GM21528 (cell line): ENCODE results near the gene C6orf89.

Experiments
- ATAC-seq: cut with Tn5 transposase; IDR thresholded peaks from one replicate; pipeline ENCODE4 v1.9.1; 2021; ENCODE audit warnings: mild to moderate bottlenecking, moderate library complexity; ENCODE audit not compliant: unreplicated experiment, low FRiP score

Gene C6orf89

DNA sequence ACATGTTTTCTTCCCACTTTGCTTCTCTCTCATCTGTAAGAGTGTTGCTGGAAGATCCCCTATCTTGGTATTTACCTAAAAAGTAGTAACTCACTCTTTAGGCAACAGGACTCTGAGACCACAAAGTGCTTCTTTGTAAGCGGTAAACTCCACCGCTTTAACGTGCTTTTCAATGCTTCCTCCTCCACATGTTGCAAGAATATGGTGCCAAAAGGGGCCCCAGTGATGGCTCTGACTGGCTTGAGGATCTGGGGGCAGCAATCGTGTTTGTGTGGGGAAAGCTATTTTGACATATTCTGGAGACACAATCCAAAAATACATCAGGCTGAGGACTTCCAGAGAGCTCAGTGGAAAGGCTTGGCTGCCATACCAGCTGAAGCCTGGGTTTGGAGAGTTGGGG lies 34.1 kb upstream of the C6orf89 start:
- no peak for ATAC-seq

- no peak for ATAC-seq
Observed at GRCh38 chr6:36852481-36853147, 33.1 kb upstream of the C6orf89 start.

- ATAC-seq, result no peak
Observed at GRCh38 chr6:36853325-36853724, 32.4 kb upstream of the C6orf89 start.

DNA sequence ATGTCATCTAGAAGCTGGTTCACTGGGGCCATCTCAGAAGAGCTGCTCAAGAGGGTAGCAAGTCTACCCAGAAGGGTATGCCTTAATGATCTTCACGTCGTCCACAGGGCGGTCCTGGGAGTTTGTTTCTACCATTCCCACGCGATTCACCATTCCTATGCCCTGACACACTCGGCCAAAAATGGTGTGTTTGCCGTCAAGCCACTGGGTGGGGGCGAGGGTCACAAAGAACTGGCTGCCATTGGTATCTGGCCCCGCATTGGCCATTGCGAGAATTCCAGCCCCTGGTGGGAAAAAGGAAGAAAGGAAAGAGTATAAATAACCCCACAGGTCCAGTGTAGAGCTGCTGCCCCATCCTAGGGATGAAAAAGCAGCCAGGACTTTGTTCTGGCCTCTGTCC lies 30.0 kb upstream of the C6orf89 start:
- no peak for ATAC-seq

DNA sequence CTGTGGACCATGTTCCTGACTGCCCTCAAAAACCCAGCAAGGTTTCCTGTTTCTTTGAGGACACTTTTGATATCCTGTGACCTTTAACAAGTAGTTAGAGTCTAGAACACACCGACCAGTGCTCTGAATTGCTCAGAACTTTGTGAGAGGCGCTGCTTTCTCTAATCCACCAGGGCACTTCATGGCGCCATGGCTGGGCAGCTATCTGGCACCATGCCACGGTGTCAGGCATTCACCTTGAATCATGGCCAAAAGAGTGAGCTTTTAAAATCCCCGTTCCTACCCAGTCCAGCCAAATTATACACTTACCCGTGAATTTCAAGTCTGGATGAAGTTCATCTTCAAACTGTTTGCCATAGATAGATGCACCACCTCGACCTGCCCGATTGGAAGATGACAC lies 29.5 kb upstream of the C6orf89 start:
- ATAC-seq, result no peak

GRCh38 chr6:36857325-36857724 lies 28.4 kb upstream of the C6orf89 start:
- no peak for ATAC-seq

- ATAC-seq, result no peak
Observed at GRCh38 chr6:36858407-36858981, 27.3 kb upstream of the C6orf89 start.

DNA sequence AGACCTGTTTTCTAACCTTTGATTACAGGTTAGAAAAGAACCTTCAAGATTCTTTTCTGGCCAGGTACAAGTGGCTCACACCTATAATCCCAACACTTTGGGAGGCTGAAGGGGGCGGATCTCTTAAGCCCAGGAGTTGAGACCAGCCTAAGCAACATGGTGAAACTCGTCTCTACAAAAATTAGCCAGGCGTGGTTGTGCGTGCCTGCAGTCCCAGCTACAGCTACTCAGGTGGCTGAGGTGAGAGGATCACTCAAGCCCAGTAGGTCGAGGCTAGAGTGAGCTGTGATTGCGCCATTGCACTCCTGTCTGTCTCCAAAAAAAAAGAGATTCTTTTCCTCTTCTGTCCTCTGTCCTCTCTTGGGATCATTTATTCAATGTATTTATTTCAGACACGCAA lies 25.6 kb upstream of the C6orf89 start:
- ATAC-seq, result no peak

DNA sequence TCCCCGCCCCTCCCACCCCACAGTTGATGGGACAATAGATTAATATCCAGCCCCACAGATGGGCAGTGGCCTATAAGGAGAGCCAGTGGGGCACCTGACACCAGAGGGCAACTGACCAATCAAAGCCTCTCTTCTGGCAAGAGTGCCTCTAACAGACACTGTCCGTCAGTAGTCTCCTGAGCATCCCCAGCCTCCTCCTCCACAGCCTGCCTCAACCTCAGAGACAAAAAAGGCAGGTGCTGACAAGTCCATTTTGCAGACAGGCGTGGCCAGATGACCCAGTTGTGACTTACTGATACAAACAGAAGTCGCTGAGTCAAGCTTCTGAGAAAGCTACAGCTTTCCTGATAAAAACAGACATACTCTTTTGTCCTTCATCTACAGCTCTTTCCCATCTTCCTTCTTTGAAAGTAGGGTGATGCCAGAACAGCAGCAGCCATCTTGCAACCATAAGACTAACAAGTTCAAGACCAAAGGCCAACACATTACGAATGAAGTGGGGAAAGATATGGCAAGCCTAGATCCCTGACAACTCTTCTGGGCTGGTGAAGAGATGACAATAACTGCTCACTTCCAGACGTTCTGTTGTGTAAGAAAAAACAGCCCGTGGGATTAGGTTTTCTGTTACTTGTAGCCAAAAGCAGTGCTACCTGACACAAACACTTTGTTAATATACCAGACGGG lies 23.4 kb upstream of the C6orf89 start:
- ATAC-seq, result no peak

DNA sequence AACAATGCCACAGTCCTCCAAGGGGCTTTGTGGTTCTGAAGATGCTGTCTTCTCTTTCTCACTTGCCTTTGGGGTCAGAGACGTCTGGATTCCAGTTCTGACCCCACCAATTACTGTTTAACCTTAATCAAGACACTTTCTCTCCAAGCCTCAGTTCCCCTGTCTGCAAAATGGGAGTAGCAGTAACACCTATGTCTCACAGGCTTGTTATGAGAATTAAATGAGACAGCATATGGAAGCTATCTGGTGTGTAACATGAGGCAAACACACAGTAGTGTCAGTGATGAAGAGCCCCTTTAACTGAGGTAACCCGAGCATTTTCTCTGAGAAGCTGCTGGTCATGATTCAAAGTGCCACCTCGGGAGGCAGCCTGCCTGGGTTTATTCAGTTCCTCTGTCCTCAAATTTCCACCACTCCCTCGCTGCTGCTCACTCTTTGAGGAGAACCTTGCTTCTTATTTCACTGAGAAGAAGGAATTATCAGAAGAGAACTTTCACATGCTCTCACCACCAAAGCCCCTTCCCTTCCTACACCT lies 22.8 kb upstream of the C6orf89 start:
- ATAC-seq, result no peak

DNA sequence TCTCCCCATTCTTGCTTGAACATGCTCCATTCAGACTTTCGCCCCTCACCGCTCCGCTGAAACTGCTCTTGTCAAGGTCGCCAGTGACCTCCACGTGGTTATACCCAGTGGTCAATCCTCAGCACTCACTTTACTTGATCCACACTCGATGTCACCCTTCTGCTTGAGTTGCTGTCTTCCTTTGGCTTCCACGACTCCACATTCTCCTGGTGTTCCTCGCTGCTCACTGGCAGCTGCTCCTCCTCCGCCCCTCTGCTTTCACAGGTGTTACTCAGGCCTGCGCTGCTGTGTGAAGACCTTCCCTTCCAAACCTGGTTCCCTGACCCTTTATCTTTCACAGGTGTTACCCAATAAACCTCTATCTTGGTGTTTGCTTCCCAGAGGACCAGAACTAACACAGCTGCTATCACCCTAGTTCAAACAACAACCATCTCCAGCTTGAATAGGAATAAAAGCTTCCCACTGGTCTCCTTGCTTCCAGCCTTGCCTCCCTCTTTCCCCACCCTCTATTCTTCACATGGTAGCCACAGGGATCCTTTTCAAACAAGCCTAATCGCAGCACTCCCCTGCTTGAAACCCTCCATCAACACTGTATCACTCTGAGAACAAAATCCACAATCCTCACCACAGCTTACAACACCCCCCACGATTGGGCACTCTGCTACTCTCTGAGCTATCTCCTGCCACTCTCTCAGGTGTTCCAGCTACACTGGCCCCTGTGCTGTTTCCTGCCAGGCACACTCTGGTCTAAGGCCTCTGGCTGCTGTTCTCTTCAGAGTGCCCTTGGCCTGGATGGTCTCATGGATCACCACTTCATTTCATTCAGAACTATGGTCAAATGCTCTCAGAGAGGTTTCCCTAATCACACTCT lies 21.8 kb upstream of the C6orf89 start:
- no peak for ATAC-seq

- ATAC-seq, result no peak
Observed at GRCh38 chr6:36865835-36866234, 19.9 kb upstream of the C6orf89 start.

DNA sequence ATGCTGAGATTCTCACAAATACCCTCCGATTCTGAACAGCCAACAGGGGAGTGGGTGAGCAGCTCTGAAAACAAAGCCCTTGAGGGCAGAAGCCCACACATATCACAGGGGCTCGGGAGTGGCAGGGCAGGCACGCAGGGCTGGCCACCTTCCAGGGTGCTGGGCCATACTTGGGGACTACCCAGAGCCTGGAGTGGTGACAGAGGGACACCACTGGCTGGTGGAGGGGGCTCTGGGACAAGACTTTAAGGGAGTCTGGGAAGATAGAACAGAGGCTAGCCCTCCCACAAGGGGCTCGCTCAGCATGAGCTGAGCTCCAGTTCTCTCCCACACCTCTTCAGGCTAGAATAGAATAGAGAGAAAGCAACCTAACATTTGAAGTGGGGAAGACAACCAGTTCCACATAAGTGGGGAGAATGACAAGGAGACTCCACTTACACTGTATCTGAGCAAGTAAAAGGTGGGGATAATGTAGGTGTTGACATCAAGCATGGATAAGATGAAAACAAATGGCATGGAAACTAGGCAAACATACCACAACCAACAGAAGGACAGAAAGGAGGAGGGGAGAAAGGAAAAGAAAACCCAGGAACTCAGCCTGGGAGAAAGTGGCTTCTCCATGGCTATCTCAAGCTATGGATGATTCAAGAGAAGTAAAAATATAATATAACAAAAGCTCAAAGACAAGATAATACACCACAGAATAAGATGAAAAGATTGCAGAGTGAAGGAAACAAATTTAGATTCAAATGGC lies 18.1 kb upstream of the C6orf89 start:
- no peak for ATAC-seq

DNA sequence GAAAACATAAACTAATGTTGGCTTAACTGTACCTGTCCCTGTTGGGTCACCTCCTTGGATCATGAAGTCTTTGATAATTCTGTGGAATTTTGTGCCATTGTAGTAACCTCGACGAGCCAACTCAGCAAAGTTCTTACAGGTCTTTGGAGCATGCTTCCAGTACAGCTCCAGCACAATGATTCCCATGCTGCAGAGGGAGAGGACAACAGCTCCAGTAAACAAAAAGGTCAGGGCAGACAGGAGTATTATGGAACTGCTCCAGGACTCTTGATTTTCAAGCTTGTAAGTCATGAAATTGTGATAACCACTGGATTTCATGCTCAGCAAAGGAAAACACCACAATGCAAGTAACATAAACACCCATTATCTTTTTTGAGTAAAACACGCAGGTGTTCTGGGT lies 14.1 kb upstream of the C6orf89 start:
- no peak for ATAC-seq

- no peak for ATAC-seq
Observed at GRCh38 chr6:36873115-36873514, 12.6 kb upstream of the C6orf89 start.

DNA sequence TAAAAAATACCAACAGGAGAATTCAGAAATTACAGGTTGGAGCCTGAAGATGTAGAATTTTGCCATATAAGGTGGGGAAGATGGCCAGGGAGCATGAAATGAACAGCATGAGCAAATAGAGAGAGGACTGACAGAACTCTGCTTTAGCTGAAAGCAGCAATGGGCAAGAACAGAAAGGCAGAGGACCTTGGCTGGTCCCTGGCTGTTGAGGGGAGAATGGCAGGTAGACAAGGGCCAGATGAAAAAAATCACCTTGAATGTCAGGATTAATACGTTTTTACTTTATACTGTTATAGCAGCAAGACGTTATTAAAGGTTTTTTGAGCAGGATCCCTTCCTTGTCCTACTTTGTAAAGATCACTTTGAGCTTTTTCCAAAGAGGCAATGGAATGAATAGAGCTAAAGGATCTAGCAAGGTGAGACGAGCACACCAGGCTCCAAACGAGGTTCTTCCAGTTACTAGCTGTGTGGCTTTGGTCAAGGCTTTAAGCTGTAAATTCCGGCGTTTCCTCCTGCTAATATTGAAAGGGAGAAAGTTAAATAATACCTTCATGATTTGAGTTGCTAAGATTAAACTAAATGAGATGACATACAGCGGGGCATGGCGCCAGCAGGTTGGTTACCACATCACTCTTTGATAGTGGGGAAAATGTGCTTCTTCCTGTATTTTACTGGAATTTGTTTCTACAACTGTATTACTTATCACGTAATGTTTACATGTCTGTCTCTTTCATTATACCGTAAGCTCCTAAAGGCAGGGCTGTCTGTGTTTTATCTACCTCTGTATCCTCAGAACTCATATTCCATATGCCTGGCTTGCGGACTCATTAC lies 11.9 kb upstream of the C6orf89 start:
- ATAC-seq, result peak; percentile 11

DNA sequence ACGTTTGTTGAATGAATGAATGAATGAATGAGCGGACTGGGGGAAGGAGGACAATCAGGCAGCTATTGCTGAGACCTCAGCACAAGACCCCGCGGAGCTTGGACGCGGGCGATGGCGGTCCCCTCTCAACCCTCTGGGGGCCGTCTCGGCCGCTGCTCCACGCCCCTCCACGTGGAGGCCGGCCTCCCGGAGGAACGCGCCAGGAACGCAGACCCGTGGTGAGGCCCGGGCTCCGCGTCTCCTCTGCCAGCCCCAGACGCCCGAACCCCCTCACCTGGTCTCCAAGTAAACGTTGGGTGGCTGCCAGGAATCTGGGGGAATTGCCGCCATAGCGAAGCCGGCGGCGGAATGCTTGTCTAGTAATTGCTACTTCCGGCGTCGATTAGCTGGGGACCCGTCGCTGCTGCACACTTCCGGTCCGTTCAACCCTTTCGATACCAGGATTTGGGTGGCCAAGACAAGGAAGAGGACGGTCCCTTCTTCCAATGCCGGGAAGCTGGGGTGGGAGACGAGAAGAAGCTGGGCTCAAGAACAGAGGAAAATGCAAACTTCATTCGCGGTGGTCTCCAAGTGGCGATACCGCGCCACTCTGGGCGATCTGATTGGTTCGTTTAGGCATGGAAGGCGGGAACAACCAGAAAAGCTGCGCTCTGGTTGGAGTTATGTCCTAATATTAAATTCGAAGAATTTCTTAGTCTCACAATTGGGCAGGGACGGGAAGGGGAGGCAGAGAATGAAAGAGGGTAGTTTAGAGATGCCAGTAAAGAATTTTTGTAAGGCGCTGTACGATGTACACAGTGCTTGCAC lies 11.1 kb upstream of the C6orf89 start, which contains the start of gene PPIL1:
Gene PPIL1 (minus strand): TSS at position 361 of the 807 bp plus-strand sequence. CDS start 31 bp downstream, at position 330.
- peak; percentile 83 for ATAC-seq

- no peak for ATAC-seq
Observed at GRCh38 chr6:36875250-36875633, 10.5 kb upstream of the C6orf89 start.
